GM19468 (cell line): ENCODE results near the gene SELENOP.
"Not testable (repeated sequence)": the region's sequence is repeated elsewhere in the genome, so short reads cannot be mapped to it uniquely, and the experiment has no call there.

Experiments
- ATAC-seq: cut with Tn5 transposase; IDR thresholded peaks from one replicate; pipeline ENCODE4 v1.9.1; 2021; ENCODE audit warnings: mild to moderate bottlenecking, moderate library complexity, moderate number of reproducible peaks; ENCODE audit not compliant: unreplicated experiment; ENCODE audit errors: extremely low read depth

SELENOP gene, protein sequence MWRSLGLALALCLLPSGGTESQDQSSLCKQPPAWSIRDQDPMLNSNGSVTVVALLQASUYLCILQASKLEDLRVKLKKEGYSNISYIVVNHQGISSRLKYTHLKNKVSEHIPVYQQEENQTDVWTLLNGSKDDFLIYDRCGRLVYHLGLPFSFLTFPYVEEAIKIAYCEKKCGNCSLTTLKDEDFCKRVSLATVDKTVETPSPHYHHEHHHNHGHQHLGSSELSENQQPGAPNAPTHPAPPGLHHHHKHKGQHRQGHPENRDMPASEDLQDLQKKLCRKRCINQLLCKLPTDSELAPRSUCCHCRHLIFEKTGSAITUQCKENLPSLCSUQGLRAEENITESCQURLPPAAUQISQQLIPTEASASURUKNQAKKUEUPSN

DNA sequence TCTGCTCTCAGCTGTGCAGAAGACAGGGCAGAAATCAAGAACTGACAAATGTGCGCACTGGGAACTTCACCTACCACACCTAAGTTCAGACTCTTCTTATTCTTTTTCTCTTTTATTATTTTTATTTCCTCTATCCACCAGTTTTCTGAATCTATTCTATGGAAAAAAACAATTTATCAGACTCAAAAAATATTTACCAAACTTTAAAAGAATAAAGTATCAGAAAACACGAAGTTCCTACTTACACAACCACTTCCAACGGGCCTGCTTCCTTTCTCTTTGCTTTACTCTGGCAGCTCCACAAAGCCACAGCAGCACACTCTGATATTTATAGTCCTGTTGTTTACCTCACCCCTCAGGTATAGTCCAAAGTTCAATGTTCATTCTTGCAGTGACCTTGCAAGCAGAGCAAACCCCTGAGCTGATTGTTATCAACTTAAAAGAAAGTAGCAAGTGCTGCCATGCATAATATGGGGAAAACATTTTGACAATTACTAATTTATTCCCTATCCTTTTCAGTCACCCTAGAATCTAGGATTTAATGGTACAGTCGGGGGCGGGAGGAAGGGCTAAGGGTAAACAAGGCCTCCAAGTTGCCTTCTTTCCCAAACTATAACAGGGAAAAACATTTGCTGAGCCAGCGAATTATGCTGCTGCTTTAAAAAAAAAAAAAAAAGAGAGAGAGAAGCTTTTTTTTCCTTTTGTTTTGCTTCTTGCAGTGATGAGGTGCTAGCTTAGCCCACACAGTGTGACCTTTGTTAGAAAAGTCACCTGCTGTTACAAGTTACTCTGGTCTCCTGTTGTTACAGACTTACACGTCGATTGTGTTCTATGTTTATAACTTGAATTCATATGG lies at the start of gene SELENOP:
TSS of gene SELENOP (minus strand) at position 302 of the 856 bp plus-strand sequence. CDS start 3,539 bp downstream, outside the sequence.
- ATAC-seq: no peak

- ATAC-seq: no peak
Observed at GRCh38 chr5:42858687-42859086, 47.0 kb upstream of the SELENOP start.

DNA sequence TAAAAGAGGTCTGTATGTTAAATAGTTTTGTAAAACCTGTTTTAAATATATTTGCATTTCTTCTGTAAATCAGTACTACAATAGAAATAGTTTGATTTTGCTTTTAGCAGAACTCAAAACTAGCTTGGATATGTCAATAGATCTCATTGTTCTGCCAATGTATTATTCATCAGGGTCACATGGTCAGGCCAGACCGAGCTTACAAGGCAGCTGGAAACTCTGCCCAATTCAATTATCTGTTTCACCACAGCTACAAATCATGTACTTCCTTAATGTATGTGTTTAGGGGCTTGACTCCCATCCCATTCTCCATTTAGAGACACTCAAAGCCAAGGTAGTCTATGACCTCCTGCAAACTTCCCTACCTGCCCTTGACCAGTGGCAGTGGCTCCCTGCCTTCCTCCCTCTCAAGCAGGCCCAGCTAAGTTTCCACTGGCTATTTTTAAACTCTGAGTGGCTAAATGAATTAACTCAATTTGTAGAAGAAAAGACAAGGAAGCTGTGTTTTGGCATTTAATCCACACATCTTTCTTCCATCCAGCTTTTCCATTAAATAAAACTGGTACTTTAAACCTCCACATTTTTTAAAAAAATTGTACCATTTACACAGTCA lies 46.4 kb upstream of the SELENOP start:
- ATAC-seq: no peak

DNA sequence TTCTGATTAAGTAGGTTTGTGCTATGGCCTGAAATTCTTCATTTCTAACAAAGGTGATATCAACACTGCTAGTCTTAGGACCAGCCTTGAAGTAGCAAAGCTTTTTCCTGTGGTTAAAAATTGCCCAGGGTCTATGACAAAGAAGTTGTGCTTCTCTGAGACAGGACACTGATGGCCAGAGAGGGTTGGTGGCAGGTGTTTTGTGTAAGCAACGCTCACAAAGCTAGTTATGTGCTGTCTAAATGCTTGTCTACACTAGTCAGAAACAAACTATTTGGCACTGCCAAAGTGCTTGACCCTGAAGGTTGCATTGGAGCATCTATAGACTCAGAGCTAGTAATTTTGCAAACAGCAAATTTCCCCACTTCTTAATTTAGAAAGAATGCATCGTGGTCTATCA lies 44.1 kb upstream of the SELENOP start:
- no peak for ATAC-seq

GRCh38 chr5:42855386-42855785 lies 43.7 kb upstream of the SELENOP start:
- ATAC-seq: no peak

- ATAC-seq: no peak
Observed at GRCh38 chr5:42854795-42855194, 43.1 kb upstream of the SELENOP start.

GRCh38 chr5:42852826-42853225 lies 41.1 kb upstream of the SELENOP start:
- ATAC-seq: no peak

DNA sequence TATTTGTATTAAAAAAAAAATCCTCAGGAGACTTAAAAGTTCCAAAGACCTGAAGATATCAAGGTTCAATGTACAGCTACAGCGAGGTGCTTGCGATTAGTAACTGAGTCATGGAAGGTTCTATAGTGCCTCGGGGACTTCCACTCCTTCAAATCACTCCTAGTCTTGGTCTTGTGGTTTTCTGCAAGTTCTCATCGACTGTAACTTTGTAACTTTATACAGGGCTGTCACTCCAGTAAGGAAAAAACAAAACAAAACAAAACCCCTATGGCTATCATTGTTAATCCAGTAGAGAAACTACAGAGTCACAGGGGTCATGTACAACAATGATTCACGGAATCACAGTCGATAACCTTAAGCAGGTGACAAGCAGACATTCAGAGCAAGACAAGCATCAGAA lies 39.8 kb upstream of the SELENOP start:
- no peak for ATAC-seq

DNA sequence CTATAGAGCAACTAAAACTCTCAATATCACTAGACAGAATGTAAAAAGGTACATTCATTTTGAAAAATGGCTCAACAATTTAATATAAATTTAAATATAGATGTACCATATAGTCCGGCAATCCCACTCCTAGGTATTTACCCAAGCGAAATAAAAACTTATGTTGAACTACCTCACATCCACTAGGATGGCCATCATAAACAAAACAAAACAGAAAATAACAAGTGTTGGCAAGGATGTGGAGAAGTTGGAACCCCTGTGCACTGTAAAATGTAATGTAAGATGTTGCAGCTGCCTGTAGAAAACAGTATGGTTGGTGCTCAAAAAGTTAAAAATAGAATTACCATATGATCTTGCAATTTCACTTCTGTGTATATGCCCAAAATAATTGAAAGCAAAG lies 36.9 kb upstream of the SELENOP start:
- ATAC-seq: no peak

DNA sequence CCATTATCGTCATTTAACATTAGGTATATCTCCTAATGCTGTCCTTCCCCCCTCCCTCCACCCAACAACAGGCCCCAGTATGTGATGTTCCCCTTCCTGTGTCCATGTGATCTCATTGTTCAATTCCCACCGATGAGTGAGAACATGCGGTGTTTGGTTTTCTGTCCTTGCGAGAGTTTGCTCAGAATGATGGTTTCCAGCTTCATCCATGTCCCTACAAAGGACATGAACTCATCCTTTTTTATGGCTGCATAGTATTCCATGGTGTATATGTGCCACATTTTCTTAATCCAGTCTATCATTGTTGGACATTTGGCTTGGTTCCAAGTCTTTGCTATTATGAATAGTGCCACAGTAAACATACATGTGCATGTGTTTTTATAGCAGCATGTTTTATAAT lies 32.7 kb upstream of the SELENOP start:
- not testable (repeated sequence) for ATAC-seq

- no peak for ATAC-seq
Observed at GRCh38 chr5:42843675-42844292, 32.1 kb upstream of the SELENOP start.

- no peak for ATAC-seq
Observed at GRCh38 chr5:42842921-42843641, 31.4 kb upstream of the SELENOP start.

DNA sequence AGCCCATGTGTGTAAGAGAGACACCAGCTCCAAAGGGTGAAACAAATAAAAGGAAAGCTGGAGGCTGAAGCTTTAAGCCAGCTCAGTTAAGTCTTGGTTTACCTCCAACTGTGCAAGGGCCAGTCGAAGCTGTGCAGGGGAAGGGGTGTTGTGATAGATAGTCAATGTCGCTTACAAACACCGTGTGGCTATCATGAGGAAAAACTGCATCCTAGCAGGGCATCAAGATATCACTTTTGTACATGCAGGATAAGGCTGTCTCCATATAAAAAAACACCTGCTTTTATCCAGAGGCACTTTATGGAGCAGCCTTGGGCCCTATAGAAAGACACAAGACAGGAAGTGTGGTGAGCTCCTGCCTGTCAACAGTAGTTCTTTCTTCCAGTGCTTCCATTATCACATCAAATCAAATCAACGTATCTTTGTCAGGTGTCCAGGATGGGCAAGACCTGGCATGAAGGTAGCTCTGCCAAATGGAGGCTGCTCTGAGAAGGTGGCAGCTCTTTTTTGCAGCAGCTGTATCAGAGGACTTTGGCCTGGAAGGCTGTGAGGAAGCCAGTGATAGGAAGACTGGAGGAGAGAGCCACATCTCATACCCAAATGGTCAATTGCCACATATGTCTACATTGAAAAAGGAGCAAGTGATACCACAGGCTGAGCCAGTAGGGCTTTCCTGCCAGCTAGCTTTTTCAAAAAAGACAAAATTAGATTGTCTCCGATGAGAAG lies 29.3 kb upstream of the SELENOP start:
- no peak for ATAC-seq

DNA sequence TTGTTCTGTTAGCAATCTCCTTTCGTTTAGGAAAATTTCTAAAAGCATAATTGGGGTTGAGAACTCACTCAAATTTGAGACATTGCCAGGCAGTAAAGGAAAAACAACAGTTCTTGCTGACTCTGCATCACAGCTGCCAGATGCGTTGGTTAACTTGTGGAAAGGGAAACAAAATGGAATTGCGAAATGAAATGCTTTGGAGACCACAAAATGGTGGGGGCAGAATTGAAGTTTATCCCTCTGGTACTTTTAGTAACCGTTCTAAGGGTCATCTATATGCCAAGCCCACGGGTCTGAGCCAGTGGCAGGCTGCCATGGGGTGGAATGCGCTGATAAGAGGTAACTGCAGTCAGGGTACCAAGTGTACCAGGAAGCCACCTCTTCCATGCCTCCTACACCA lies 28.6 kb upstream of the SELENOP start:
- no peak for ATAC-seq

DNA sequence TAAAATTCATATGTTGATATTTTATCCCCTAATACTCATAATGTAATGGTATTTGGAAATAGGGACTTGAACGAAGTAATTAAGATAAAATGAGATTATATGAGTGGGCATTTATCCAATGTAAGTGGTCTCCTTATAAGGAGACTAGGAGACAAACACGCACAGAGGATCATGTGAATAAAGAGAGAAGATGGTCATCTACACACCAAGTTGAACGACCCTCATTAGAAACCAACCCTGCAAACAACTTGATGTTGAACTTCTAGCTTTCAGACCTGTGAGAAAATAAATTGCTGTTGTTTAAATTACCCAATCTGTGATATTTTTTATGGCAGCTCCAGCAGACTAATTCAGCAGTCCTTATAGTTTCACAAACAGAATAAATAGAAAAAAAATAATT lies 27.5 kb upstream of the SELENOP start:
- no peak for ATAC-seq

- ATAC-seq: no peak
Observed at GRCh38 chr5:42837601-42838000, 25.9 kb upstream of the SELENOP start.

DNA sequence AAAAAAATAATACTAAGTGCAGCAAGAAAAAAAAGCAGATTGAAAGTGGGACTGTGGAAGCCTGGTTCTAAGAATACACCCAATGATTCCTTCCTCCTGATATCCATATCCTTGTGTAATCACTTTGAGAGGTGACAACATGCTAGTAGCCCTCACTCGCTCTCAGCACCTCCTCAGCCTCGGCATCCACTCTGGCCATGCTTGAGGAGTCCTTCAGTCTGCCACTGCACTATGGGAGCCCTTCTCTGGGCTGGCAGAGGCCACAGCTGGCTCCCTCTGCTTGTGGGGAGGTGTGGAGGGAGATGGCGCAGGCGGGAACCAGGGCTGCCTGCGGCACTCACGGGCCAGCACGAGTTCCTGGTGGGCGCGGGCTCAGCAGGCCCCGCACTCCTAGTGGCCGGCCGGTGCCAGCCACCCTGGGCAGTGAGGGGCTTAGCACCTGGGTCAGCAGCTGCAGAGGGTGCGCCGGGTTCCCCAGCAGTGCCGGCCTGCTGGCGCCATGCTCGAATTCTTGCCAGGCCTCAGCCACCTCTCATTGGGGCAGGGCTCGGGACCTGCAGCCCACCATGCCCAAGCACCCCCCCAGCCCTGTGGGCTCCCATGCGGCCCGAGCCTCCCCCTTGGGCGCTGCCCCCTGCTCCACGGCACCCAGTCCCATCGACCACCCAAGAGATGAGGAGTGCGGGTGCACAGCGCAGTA lies 24.5 kb upstream of the SELENOP start:
- ATAC-seq: no peak

DNA sequence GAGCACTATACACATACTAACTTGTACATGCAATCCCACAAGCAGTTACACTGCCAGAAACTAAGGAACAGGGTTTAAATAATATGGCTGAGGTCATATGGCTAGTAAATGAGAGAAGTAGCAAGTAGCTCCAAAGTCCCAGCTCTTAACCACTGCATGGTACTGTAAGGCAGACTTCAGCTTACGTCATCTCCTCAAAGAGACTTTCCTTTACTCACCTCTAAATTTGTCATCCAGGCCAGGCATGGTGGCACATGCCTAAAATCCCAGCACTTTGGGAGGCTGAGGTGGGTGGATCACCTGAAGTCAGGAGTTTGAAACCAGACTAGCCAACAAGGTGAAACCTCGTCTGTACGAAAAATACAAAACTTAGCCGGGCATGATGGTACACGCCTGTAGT lies 20.4 kb upstream of the SELENOP start:
- no peak for ATAC-seq

GRCh38 chr5:42830924-42831323 lies 19.2 kb upstream of the SELENOP start:
- ATAC-seq: no peak
